Activated CD4-positive, alpha-beta memory T cell treated with anti-CD3 and anti-CD28 coated beads for 36 hours (primary cell): ENCODE data around the gene NR2C1. TPM values are rescaled to one million over a fixed set of nuclear protein-coding genes. Genes with fewer than 3 reads are reported as not detected.

Source experiments
- CTCF ChIA-PET: fragments of 350-600 bp; sonication (Branson Sonifier 250); formaldehyde crosslinking; loops from one replicate; lab custom pipeline; 2021; ENCODE audit warnings: antibody characterized with exemption, inconsistent platforms; lab: Charles Lee
- POLR2A ChIA-PET: fragments of 350-600 bp; sonication (Branson Sonifier 250); formaldehyde crosslinking; loops from one replicate; lab custom pipeline; 2021; ENCODE audit warnings: antibody characterized with exemption; lab: Charles Lee
- DNase-seq: peaks from one replicate; pipeline ENCODE4 v3.0.0-alpha.2; 2020
- H3K27ac Mint-ChIP-seq: one replicate; pipeline ENCODE4 v1.8.0; 2021; ENCODE audit warnings: mixed read lengths
- H3K27me3 Mint-ChIP-seq: one replicate; pipeline ENCODE4 v1.8.0; 2021; ENCODE audit warnings: mixed read lengths
- H3K36me3 Mint-ChIP-seq: one replicate; pipeline ENCODE4 v1.8.0; 2021; ENCODE audit warnings: mixed read lengths
- H3K4me1 Mint-ChIP-seq: one replicate; pipeline ENCODE4 v1.8.0; 2021; ENCODE audit warnings: low read depth, mixed read lengths
- H3K4me3 Mint-ChIP-seq: one replicate; pipeline ENCODE4 v1.8.0; 2021; ENCODE audit warnings: mild to moderate bottlenecking, mixed read lengths
- H3K9me3 Mint-ChIP-seq: one replicate; pipeline ENCODE4 v1.8.0; 2021; ENCODE audit warnings: mixed read lengths
- intact Hi-C: fragments of 100-400 bp; cut with micrococcal nuclease; formaldehyde crosslinking; loops from one replicate; pipeline ENCODE4 v1.15.1; 2023
- total RNA-seq, 2 experiments: library from RNA; stranded (reverse); gene quantifications; one replicate each; pipeline ENCODE4 v1.2.3, GENCODE V29; 2021

NR2C1 gene
- total RNA-seq, 2 experiments from 2014 or later = 25.5 to 27.1 TPM

DNA sequence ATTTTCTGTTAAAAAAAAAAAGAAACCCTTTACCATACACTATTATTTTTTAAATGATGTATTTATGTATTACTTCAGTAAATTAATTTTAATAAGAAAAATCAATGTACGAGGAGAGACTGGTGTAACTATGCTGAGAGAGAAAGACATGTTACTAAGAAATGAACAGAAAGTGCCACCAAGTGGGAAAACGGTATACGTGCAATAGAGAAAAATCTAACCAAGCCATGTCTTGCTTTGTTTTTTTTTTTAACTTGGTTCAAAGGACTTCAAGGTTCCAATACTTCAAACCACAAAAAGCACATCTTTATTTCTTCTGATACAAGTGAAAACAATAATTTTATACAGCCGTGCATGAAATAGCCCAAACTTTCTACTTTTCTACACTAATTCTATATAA, 92.8 kb downstream of the NR2C1 start:
- H3K27me3 Mint-ChIP-seq = no peaks in the 10 kb centered on the region
- H3K9me3 Mint-ChIP-seq = no peaks in the 10 kb centered on the region
- H3K36me3 Mint-ChIP-seq = peaks cover 4% of the 10 kb centered on the region
- peaks cover 34% of the 10 kb centered on the region for H3K4me1 Mint-ChIP-seq
- no peak overlapping the region for H3K4me3 Mint-ChIP-seq
- CTCF ChIA-PET = interaction anchor here (0.8 to 1.3 kb wide), 2 partner anchors 217 to 313 kb away, joined by 3 to 4 read pairs; no protein-coding TSS in a partner anchor
- POLR2A ChIA-PET = no interaction called here
- H3K27ac Mint-ChIP-seq = no peak overlapping the region
- intact Hi-C loops = loop anchor here (5.0 to 10.0 kb wide), 2 partner anchors 103 to 166 kb away; no protein-coding TSS in a partner anchor
- DNase-seq = no peak

- no peaks in the 10 kb centered on the region for H3K9me3 Mint-ChIP-seq
- H3K27ac Mint-ChIP-seq = no peak overlapping the region
- peaks cover 34% of the 10 kb centered on the region for H3K4me1 Mint-ChIP-seq
- intact Hi-C loops = loop anchor here (5.0 to 10.0 kb wide), 2 partner anchors 103 to 165 kb away; no protein-coding TSS in a partner anchor
- H3K27me3 Mint-ChIP-seq = no peaks in the 10 kb centered on the region
- no peak for DNase-seq
- ChIA-PET CTCF (interaction anchor here (0.8 to 1.3 kb wide), 2 partner anchors 217 to 313 kb away, joined by 3 to 4 read pairs; no protein-coding TSS in a partner anchor), POLR2A (no interaction called here)
- peaks cover 4% of the 10 kb centered on the region for H3K36me3 Mint-ChIP-seq
- no peak overlapping the region for H3K4me3 Mint-ChIP-seq
These were observed 93.5 kb downstream of the NR2C1 start for GRCh38 chr12:94979941-94980340.

DNA sequence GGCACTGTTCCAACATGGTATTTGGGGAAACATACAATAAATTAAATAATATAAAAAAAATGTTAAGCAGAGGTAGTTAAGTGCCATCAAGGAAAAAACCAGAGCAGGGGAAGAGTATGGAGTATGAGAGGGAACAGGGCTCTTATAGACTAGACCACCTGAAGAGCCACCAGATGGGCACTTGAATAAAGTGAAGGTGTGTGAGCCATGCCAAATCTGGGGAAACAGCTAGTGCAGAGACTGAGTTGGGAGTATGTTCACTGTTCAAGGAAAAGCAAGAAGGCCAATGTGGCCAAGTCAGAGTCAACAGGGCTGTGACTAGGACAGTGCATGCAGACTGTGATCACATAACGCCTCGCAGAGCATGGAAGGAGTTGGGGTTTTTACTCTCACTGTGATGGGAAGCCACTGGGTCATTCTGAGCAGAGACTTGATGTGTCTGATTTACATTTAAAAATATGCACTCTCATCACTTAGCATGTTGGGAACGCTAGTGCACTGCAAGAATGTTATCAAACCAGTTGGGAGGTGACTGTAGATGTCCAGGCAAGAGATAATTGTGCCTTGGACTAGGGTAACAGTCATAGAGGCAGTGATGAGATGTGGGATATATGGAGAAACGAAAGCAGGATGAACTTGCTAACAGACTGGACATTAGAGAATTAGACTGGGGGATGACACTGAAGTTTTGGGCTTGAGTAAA, 95.5 kb downstream of the NR2C1 start:
- DNase-seq = no peak
- CTCF ChIA-PET = no interaction called here
- Mint-ChIP-seq H3K4me3 (no peak overlapping the region), H3K36me3 (peaks cover 4% of the 10 kb centered on the region), H3K9me3 (no peaks in the 10 kb centered on the region), H3K27me3 (no peaks in the 10 kb centered on the region), H3K4me1 (peaks cover 27% of the 10 kb centered on the region), H3K27ac (no peak overlapping the region)
- POLR2A ChIA-PET = no interaction called here
- intact Hi-C loops = no loop called here

DNA sequence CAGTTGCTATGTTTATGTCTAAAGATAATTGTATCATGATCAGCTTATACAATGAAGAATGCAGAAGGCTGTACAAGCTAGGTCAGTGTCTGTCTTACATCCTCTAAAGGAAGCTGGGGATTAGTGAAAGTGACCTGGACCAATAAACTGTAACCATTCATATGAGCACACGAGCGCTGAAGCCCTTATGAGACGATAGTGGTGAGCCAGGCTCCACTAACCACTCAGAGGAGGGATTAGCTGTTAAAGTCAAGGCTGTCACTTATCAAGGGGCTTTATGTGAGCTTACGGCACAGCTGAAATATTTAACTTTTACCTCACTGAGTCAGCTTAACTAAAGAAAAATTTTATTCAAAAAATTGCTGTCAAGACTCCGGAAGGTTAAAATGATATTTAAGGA, 100.2 kb downstream of the NR2C1 start:
- no peak overlapping the region for H3K4me3 Mint-ChIP-seq
- peaks cover 7% of the 10 kb centered on the region for H3K4me1 Mint-ChIP-seq
- POLR2A ChIA-PET = interaction anchor here (0.8 kb wide), 1 partner anchor 30 kb away, joined by 3 read pairs; the partner anchor contains the start of gene NDUFA12
- DNase-seq = no peak
- no peaks in the 10 kb centered on the region for H3K27me3 Mint-ChIP-seq
- intact Hi-C loops = no loop called here
- H3K36me3 Mint-ChIP-seq = peaks cover 12% of the 10 kb centered on the region
- H3K9me3 Mint-ChIP-seq = no peaks in the 10 kb centered on the region
- CTCF ChIA-PET = no interaction called here
- H3K27ac Mint-ChIP-seq = no peak overlapping the region

DNA sequence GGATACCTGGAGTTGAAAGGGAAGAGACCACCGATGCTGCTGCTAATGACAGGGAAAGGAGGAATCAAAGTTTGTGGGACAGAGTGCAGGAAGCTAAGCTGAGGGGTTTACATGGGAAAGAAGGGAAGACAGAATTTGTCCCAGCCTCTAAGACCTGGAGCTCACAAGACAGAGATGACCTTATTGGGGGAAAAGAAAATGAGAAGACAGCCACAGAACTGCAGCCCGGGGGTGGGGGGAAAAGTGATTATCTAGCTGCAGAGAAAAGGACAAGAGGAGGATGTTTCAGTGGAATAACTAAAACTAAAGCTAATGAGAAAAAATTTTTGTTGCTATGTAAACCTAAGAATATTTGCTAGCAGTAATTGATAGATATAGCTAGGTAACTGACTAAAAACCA, 100.6 kb downstream of the NR2C1 start:
- H3K4me3 Mint-ChIP-seq = no peak overlapping the region
- H3K4me1 Mint-ChIP-seq = peaks cover 3% of the 10 kb centered on the region
- H3K36me3 Mint-ChIP-seq = peaks cover 12% of the 10 kb centered on the region
- intact Hi-C loops = no loop called here
- ChIA-PET POLR2A (interaction anchor here (0.8 kb wide), 1 partner anchor 31 kb away, joined by 3 read pairs; the partner anchor contains the start of gene NDUFA12), CTCF (no interaction called here)
- H3K27me3 Mint-ChIP-seq = no peaks in the 10 kb centered on the region
- H3K9me3 Mint-ChIP-seq = no peaks in the 10 kb centered on the region
- no peak for DNase-seq
- H3K27ac Mint-ChIP-seq = no peak overlapping the region

DNA sequence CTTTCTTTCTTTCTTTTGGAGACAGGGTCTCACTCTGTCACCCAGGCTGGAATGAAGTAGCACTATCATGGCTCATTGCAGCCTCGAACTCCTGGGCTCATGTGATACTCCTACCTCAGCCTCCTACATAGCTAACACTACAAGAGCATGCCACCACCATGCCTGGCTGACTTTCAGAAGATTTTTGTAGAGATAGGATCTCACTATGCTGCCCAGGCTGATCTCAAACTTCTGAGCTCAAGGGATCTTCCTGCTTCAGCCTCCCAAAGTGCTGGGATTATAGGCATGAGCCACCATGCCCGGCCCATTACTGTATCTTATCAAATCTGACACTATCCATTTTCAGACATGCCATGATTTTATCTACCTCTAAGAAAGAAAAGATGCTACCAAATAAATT, 101.5 kb downstream of the NR2C1 start:
- Mint-ChIP-seq H3K4me1 (peaks cover 2% of the 10 kb centered on the region), H3K4me3 (no peak overlapping the region), H3K27ac (no peak overlapping the region), H3K27me3 (no peaks in the 10 kb centered on the region), H3K36me3 (peaks cover 12% of the 10 kb centered on the region), H3K9me3 (no peaks in the 10 kb centered on the region)
- DNase-seq = no peak
- ChIA-PET POLR2A (no interaction called here), CTCF (no interaction called here)
- intact Hi-C loops = no loop called here

GRCh38 chr12:94970560-94970959, 102.9 kb downstream of the NR2C1 start:
- H3K4me3 Mint-ChIP-seq = no peak overlapping the region
- intact Hi-C loops = no loop called here
- H3K9me3 Mint-ChIP-seq = no peaks in the 10 kb centered on the region
- POLR2A ChIA-PET = no interaction called here
- H3K36me3 Mint-ChIP-seq = peaks cover 12% of the 10 kb centered on the region
- DNase-seq = no peak
- CTCF ChIA-PET = no interaction called here
- H3K27ac Mint-ChIP-seq = no peak overlapping the region
- no peaks in the 10 kb centered on the region for H3K27me3 Mint-ChIP-seq
- H3K4me1 Mint-ChIP-seq = no peaks in the 10 kb centered on the region

Other genes starting within 250 kb of the NR2C1 start
- gene NDUFA12, start 69.9 kb downstream of the NR2C1 start, total RNA-seq = 100 to 1,000 TPM; 150 to 156 TPM
- 1 to 10 TPM in 1 of 2 experiments, under 1 TPM in 1; 0.78 to 1.1 TPM for gene FGD6, start 143.8 kb upstream of the NR2C1 start, total RNA-seq
- gene VEZT, start 144.2 kb upstream of the NR2C1 start, total RNA-seq = 10 to 100 TPM; 50.7 to 54.4 TPM